ENCODE data around the gene LRCH1. TPM values are rescaled to one million over a fixed set of nuclear protein-coding genes. Genes with fewer than 3 reads are reported as not detected.

Gene LRCH1
- total and polyA plus RNA-seq, 11 donors: 4.5 to 20.1 (median 12.5) TPM

GRCh38 chr13:46726347-46726746 is 173.4 kb downstream of the LRCH1 start:
- H3K27me3 ChIP-seq: no peaks in the 10 kb centered on the region
- DNase-seq: no peak
- intact Hi-C loops (cut with DNase I): no loop called here
- no peak overlapping the region for H3K27ac ChIP-seq
- H3K36me3 ChIP-seq: peaks cover 0 to 94% (median 83%) of the 10 kb centered on the region in 9 donors
- no peaks in the 10 kb centered on the region for H3K4me1 ChIP-seq
- no peaks in the 10 kb centered on the region for H3K9me3 ChIP-seq
- 90 to 94% (median 91%) methylated on average over 4 to 5 of the region's 5 CpGs for WGBS, 4 donors
- no peak for ATAC-seq
- TF ChIP-seq POLR2A (IDR thresholded peaks at IDR 0.05): no peak
- TF ChIP-seq, protein P1, sequence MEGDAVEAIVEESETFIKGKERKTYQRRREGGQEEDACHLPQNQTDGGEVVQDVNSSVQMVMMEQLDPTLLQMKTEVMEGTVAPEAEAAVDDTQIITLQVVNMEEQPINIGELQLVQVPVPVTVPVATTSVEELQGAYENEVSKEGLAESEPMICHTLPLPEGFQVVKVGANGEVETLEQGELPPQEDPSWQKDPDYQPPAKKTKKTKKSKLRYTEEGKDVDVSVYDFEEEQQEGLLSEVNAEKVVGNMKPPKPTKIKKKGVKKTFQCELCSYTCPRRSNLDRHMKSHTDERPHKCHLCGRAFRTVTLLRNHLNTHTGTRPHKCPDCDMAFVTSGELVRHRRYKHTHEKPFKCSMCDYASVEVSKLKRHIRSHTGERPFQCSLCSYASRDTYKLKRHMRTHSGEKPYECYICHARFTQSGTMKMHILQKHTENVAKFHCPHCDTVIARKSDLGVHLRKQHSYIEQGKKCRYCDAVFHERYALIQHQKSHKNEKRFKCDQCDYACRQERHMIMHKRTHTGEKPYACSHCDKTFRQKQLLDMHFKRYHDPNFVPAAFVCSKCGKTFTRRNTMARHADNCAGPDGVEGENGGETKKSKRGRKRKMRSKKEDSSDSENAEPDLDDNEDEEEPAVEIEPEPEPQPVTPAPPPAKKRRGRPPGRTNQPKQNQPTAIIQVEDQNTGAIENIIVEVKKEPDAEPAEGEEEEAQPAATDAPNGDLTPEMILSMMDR (IDR thresholded peaks at IDR 0.05): no peak
- H3K4me3 ChIP-seq: no peak overlapping the region

GRCh38 chr13:46728777-46729176 is 175.8 kb downstream of the LRCH1 start:
- peaks cover 0 to 100% (median 88%) of the 10 kb centered on the region in 9 donors for H3K36me3 ChIP-seq
- H3K27me3 ChIP-seq: no peaks in the 10 kb centered on the region
- DNase-seq: no peak
- H3K4me3 ChIP-seq: no peak overlapping the region
- 89 to 95% (median 94%) methylated on average over 7 of the region's 7 CpGs for WGBS, 4 donors
- no peak for ATAC-seq
- no peak overlapping the region for H3K27ac ChIP-seq
- TF ChIP-seq POLR2A (IDR thresholded peaks at IDR 0.05): no peak
- TF ChIP-seq, protein P1 (IDR thresholded peaks at IDR 0.05): peak in 5 of 12 donors; percentile 9 to 24 (median 14)
- H3K9me3 ChIP-seq: no peaks in the 10 kb centered on the region
- H3K4me1 ChIP-seq: no peaks in the 10 kb centered on the region
- intact Hi-C loops (cut with DNase I): no loop called here

DNA sequence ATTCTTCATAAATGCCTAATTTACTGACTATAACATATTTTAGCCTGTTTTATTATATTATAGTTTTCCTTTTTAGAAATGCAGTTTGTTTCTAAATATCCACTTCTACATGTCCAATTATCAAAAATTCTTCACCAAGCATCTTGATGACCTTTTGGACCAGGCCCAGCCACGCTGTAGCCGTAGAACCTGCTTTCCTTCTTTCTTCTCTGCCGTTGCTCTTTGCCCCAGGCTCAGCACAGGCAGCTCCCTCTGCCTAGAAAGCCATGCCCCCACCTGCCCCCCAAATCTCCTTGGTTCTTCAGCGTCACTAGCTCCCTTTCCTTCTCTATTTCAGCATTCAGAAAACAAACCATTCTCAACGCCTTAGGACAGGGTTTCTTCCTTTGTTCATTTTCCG is 178.6 kb downstream of the LRCH1 start:
- Histone ChIP-seq H3K36me3 (peaks cover 0 to 99% (median 78%) of the 10 kb centered on the region in 9 donors), H3K4me3 (no peak overlapping the region), H3K27me3 (no peaks in the 10 kb centered on the region), H3K9me3 (no peaks in the 10 kb centered on the region), H3K4me1 (no peaks in the 10 kb centered on the region), H3K27ac (no peak overlapping the region)
- 93 to 95% (median 94%) methylated on average over 6 of the region's 6 CpGs for WGBS, 4 donors
- no peak for TF ChIP-seq POLR2A (IDR thresholded peaks at IDR 0.05)
- TF ChIP-seq, protein P1 (IDR thresholded peaks at IDR 0.05): no peak
- DNase-seq: no peak
- intact Hi-C loops (cut with DNase I): no loop called here
- no peak for ATAC-seq

DNA sequence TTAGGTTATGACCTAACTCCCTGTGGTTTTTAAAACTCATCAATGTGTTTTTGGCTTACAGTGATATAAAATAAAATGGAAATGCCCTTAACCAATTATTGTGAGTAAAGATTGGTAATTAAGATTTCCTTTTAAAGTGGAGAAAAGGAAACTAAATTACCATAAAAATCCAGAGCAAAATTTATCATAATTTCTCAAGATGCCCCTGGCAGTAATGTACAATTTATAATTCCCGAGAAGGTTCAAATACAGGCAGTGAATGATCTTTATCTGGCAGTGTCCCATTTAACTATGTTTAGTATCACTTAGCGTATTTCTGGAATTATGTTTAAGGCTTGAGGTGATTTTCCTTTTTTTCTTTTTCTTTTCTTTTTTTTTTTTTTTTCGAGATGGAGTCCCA is 182.5 kb downstream of the LRCH1 start:
- Histone ChIP-seq H3K4me1 (no peaks in the 10 kb centered on the region), H3K4me3 (no peak overlapping the region), H3K9me3 (no peaks in the 10 kb centered on the region), H3K36me3 (peaks cover 0 to 98% (median 80%) of the 10 kb centered on the region in 9 donors), H3K27me3 (no peaks in the 10 kb centered on the region), H3K27ac (no peak overlapping the region)
- 68 to 97% (median 84%) methylated on average over 3 of the region's 3 CpGs for WGBS, 4 donors
- intact Hi-C loops (cut with DNase I): no loop called here
- ATAC-seq (no peak), DNase-seq (no peak)
- no peak for TF ChIP-seq POLR2A (IDR thresholded peaks at IDR 0.05)
- TF ChIP-seq, protein P1 (IDR thresholded peaks at IDR 0.05): no peak
